Activated naive CD4-positive, alpha-beta T cell treated with anti-CD3 and anti-CD28 coated beads for 36 hours (primary cell): ENCODE data around the gene AANAT. TPM values are rescaled to one million over a fixed set of nuclear protein-coding genes. Genes with fewer than 3 reads are reported as not detected.

ENCODE experiments used
- CTCF ChIA-PET: fragments of 350-600 bp; sonication (Branson Sonifier 250); formaldehyde crosslinking; loops from one replicate; lab custom pipeline; 2021; ENCODE audit warnings: antibody characterized with exemption; lab: Charles Lee
- DNase-seq: peaks from one replicate; pipeline ENCODE4 v3.0.0-alpha.2; 2020
- H3K27ac Mint-ChIP-seq: one replicate; pipeline ENCODE4 v1.8.0; 2021; ENCODE audit warnings: mild to moderate bottlenecking, mixed read lengths
- H3K27me3 Mint-ChIP-seq: one replicate; pipeline ENCODE4 v1.8.0; 2021; ENCODE audit warnings: low read depth, mixed read lengths
- H3K36me3 Mint-ChIP-seq: one replicate; pipeline ENCODE4 v1.8.0; 2021; ENCODE audit warnings: low read depth, mixed read lengths
- H3K4me1 Mint-ChIP-seq: one replicate; pipeline ENCODE4 v1.8.0; 2021; ENCODE audit warnings: low read depth, mixed read lengths
- H3K4me3 Mint-ChIP-seq: one replicate; pipeline ENCODE4 v1.8.0; 2021; ENCODE audit warnings: mild to moderate bottlenecking, moderate library complexity, mixed read lengths
- H3K9me3 Mint-ChIP-seq: one replicate; pipeline ENCODE4 v1.8.0; 2021; ENCODE audit warnings: mixed read lengths
- intact Hi-C: fragments of 100-400 bp; cut with micrococcal nuclease; formaldehyde crosslinking; loops from one replicate; pipeline ENCODE4 v1.15.1; 2023
- total RNA-seq, 2 experiments: library from RNA; stranded (reverse); gene quantifications; one replicate each; pipeline ENCODE4 v1.2.3, GENCODE V29; 2021

Gene AANAT
- total RNA-seq, 2 experiments from 2014 or later = not detected

DNA sequence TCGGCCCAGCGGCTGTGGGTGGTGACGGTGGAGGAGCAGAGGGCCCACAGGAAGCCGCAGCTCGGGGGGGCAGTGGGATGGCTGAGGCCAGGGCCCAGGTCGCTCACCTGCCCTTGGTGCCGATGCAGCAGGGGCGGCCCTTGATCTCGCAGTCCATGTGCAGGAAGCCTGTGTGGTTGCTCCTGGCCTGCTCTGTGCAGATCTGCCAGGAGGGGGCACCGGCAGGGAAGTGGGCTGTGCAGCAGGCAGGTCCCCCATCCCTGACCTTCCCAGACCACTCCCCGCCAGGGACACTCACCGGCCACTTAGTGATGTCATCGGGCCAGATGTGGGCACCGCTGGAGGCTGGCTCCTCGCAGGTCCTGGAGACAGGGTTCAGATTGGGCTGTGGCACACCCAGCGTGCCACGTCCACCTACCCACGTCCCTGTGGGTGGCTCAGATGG is 6.2 kb downstream of the AANAT start:
- Mint-ChIP-seq H3K27ac (no peak overlapping the region), H3K4me3 (no peak overlapping the region), H3K27me3 (no peaks in the 10 kb centered on the region), H3K36me3 (peaks cover 4% of the 10 kb centered on the region), H3K4me1 (no peaks in the 10 kb centered on the region), H3K9me3 (no peaks in the 10 kb centered on the region)
- CTCF ChIA-PET = no interaction called here
- intact Hi-C loops = no loop called here
- peak; percentile 16 for DNase-seq

GRCh38 chr17:76474238-76474637 is 6.8 kb downstream of the AANAT start:
- no peak for DNase-seq
- Mint-ChIP-seq H3K4me1 (no peaks in the 10 kb centered on the region), H3K27ac (no peak overlapping the region), H3K4me3 (no peak overlapping the region), H3K27me3 (no peaks in the 10 kb centered on the region), H3K36me3 (peaks cover 4% of the 10 kb centered on the region), H3K9me3 (no peaks in the 10 kb centered on the region)
- intact Hi-C loops = no loop called here
- CTCF ChIA-PET = interaction anchor here (0.6 to 1.3 kb wide), 2 partner anchors 16 to 43 kb away, joined by 4 to 11 read pairs; no protein-coding TSS in a partner anchor

DNA sequence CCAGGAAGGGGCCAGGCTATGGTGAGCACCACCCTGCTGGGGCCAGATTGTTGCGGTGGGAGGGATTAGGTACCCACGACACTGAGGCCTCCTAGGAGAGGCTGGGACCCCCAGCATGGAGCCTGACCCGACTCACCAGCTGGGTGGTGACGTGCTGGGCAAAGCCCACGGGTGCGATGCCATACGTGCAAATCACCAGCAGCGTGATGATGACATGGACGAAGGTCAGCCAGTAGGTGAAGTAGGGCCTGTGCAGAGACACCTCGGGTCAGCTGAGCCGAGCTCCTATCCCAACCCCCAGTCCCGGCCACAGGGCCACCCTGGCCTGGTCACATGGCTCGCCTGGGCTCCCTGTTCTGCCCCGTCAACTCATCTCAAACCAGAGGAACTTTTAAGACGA is 7.5 kb downstream of the AANAT start:
- CTCF ChIA-PET = interaction anchor here (0.6 to 1.3 kb wide), 5 partner anchors 9 to 584 kb away, joined by 3 to 4 read pairs (median 3); no protein-coding TSS in a partner anchor
- DNase-seq = no peak
- Mint-ChIP-seq H3K36me3 (peaks cover 4% of the 10 kb centered on the region), H3K9me3 (no peaks in the 10 kb centered on the region), H3K27ac (no peak overlapping the region), H3K4me3 (no peak overlapping the region), H3K4me1 (no peaks in the 10 kb centered on the region), H3K27me3 (no peaks in the 10 kb centered on the region)
- intact Hi-C loops = no loop called here

- CTCF ChIA-PET = interaction anchor here (0.7 to 1.3 kb wide), 5 partner anchors 9 to 801 kb away, joined by 3 to 4 read pairs (median 3); no protein-coding TSS in a partner anchor
- no peaks in the 10 kb centered on the region for H3K9me3 Mint-ChIP-seq
- peaks cover 4% of the 10 kb centered on the region for H3K36me3 Mint-ChIP-seq
- H3K4me1 Mint-ChIP-seq = no peaks in the 10 kb centered on the region
- no peak for DNase-seq
- no peak overlapping the region for H3K27ac Mint-ChIP-seq
- H3K4me3 Mint-ChIP-seq = no peak overlapping the region
- no peaks in the 10 kb centered on the region for H3K27me3 Mint-ChIP-seq
- intact Hi-C loops = no loop called here
Observed at GRCh38 chr17:76475302-76475701, 7.9 kb downstream of the AANAT start.

GRCh38 chr17:76476736-76477135 is 9.3 kb downstream of the AANAT start:
- no peaks in the 10 kb centered on the region for H3K4me1 Mint-ChIP-seq
- CTCF ChIA-PET = interaction anchor here (0.8 to 1.8 kb wide), 3 partner anchors 10 to 26 kb away, joined by 3 to 7 read pairs (median 4); partner anchors contain the start of gene AANAT
- peaks cover 4% of the 10 kb centered on the region for H3K36me3 Mint-ChIP-seq
- no peak overlapping the region for H3K4me3 Mint-ChIP-seq
- no peak overlapping the region for H3K27ac Mint-ChIP-seq
- H3K27me3 Mint-ChIP-seq = no peaks in the 10 kb centered on the region
- H3K9me3 Mint-ChIP-seq = no peaks in the 10 kb centered on the region
- intact Hi-C loops = no loop called here
- DNase-seq = no peak

DNA sequence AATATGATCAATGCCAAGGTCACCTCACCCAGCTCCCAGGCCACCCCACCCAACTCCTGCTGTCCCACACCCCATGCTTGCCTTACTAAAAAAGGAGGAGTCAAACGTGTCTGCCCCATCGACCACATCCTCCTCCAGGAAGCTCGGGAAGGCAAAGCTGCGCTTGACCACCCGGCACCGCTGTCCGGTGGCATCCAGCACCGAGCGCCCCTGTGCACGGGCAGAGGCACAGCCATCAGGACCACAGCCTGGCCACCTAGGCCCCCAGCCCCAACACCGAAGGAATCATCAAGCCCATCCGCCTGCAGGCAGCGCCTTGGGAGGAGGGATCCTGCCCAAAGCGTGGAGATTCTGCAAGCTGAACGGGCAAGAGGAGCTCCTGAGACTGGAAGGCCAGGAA is 10.2 kb downstream of the AANAT start:
- no peaks in the 10 kb centered on the region for H3K4me1 Mint-ChIP-seq
- no peak for DNase-seq
- no peak overlapping the region for H3K27ac Mint-ChIP-seq
- CTCF ChIA-PET = interaction anchor here (0.6 to 1.8 kb wide), 5 partner anchors 11 to 28 kb away, joined by 3 to 7 read pairs (median 4); partner anchors contain the start of gene AANAT
- intact Hi-C loops = no loop called here
- H3K36me3 Mint-ChIP-seq = peaks cover 4% of the 10 kb centered on the region
- H3K4me3 Mint-ChIP-seq = no peak overlapping the region
- H3K27me3 Mint-ChIP-seq = no peaks in the 10 kb centered on the region
- H3K9me3 Mint-ChIP-seq = no peaks in the 10 kb centered on the region

- CTCF ChIA-PET = interaction anchor here (0.6 to 1.8 kb wide), 3 partner anchors 11 to 28 kb away, joined by 3 to 7 read pairs (median 4); partner anchors contain the start of gene AANAT
- Mint-ChIP-seq H3K27me3 (no peaks in the 10 kb centered on the region), H3K9me3 (no peaks in the 10 kb centered on the region), H3K36me3 (peaks cover 4% of the 10 kb centered on the region), H3K4me3 (no peak overlapping the region), H3K27ac (no peak overlapping the region), H3K4me1 (no peaks in the 10 kb centered on the region)
- no peak for DNase-seq
- intact Hi-C loops = no loop called here
Observed at GRCh38 chr17:76478097-76478496, 10.7 kb downstream of the AANAT start.

DNA sequence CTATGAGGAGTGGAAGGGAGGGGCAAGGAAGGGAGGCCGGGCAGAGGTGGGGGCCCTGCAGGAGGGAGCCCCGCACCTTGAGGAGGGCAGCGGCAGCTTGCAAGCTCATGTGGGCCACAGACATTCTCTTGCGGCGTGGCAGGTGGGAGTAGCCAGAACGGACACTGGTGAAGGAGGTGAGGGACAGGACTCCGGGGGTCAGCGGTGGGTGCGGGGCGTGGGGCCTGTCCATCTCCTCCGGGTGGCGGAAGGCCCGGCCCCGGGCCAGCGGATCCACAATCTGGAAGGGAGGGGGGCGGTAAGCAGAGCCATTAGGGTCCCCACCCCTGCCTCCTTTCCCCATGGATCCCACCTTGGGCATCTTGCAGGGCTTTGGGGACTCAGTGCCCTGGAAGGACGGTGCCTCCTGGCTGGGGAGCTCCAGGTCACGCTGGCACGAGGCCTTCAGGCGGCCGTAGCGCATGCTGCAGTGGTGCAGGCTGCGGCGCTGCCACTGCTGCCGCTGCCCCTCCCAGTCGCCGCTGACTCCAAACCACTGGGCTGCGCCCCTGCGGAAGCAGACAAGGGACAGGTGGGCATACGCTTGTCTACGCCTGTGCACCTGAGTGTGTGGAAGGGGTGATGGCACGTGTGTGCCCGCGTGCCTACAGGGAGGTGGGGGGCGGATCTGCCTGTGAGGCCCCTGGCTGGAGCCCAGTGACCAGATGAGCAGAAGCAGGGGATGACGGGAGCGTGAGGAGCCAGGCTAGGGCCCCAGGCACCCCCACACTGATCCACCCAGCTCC is 11.5 kb downstream of the AANAT start:
- Mint-ChIP-seq H3K27me3 (no peaks in the 10 kb centered on the region), H3K4me1 (no peaks in the 10 kb centered on the region), H3K9me3 (no peaks in the 10 kb centered on the region), H3K4me3 (no peak overlapping the region), H3K27ac (no peak overlapping the region), H3K36me3 (peaks cover 2% of the 10 kb centered on the region)
- intact Hi-C loops = no loop called here
- DNase-seq = no peak
- CTCF ChIA-PET = interaction anchor here (2.1 kb wide), 1 partner anchor 12 kb away, joined by 4 read pairs; the partner anchor contains the start of gene AANAT

DNA sequence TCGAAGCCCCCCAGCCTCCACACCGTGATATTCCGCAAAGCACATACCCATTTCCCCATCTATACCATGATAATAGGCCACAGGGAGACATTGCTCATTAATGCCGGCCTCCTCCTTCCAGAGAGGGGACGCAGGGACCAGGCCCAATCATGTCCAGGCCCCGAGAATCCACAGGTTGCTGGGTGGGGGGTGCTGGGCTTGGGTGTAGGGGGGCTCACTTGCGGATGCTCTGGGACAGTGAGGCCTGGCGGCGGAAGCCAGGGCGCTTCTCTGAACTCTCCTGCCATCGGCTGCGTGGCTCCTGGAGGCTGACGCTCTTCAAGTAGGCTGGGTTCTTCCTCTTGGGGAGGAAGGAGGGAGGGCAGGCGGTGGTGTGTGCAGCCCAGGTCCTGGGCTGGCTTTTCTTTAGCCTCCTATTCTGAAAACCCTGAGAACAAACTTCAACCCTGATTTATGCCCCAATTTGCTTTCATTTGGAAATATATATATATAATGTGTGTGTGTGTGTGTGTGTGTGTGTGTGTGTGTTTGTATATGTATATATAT is 12.2 kb downstream of the AANAT start:
- H3K27me3 Mint-ChIP-seq = no peaks in the 10 kb centered on the region
- H3K36me3 Mint-ChIP-seq = peaks cover 2% of the 10 kb centered on the region
- intact Hi-C loops = no loop called here
- CTCF ChIA-PET = interaction anchor here (2.1 kb wide), 1 partner anchor 13 kb away, joined by 4 read pairs; the partner anchor contains the start of gene AANAT
- no peak overlapping the region for H3K4me3 Mint-ChIP-seq
- DNase-seq = no peak
- H3K4me1 Mint-ChIP-seq = no peaks in the 10 kb centered on the region
- no peaks in the 10 kb centered on the region for H3K9me3 Mint-ChIP-seq
- H3K27ac Mint-ChIP-seq = no peak overlapping the region

GRCh38 chr17:76480632-76481031 is 13.2 kb downstream of the AANAT start:
- Mint-ChIP-seq H3K4me1 (no peaks in the 10 kb centered on the region), H3K36me3 (no peaks in the 10 kb centered on the region), H3K27ac (no peak overlapping the region), H3K4me3 (no peak overlapping the region), H3K27me3 (no peaks in the 10 kb centered on the region), H3K9me3 (no peaks in the 10 kb centered on the region)
- intact Hi-C loops = no loop called here
- no peak for DNase-seq
- CTCF ChIA-PET = interaction anchor here (0.6 to 2.1 kb wide), 2 partner anchors 14 to 232 kb away, joined by 3 to 4 read pairs; partner anchors contain the start of gene AANAT

GRCh38 chr17:76481071-76481655 is 13.8 kb downstream of the AANAT start:
- no peak overlapping the region for H3K27ac Mint-ChIP-seq

DNA sequence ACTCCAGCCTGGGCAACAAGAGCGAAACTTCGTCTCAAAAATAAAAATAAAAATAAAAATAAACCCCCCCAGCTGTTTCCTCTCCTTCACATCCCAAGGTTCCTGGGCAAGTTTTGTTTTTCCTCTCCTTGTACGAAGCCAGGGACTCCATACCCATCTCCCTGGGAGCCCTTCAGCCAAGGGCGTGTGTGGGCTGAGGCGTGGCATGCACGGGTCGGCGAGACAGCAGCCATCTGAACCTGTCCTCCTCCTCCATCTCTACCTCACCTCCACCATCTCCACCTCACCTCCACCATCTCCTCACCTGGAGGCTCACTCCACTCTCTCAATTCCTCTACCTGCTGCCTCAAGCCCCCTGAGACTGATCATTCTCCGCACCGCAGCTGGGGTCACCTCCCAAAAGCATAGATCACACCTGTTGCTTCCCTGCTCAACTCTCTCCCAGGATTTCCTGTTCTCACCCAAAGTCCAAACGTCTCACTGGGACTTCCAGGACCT is 16.9 kb downstream of the AANAT start:
- H3K4me1 Mint-ChIP-seq = no peaks in the 10 kb centered on the region
- H3K27me3 Mint-ChIP-seq = no peaks in the 10 kb centered on the region
- CTCF ChIA-PET = no interaction called here
- no peak for DNase-seq
- intact Hi-C loops = no loop called here
- H3K27ac Mint-ChIP-seq = no peak overlapping the region
- peaks cover 3% of the 10 kb centered on the region for H3K36me3 Mint-ChIP-seq
- no peaks in the 10 kb centered on the region for H3K9me3 Mint-ChIP-seq
- no peak overlapping the region for H3K4me3 Mint-ChIP-seq

More at GRCh38 chr17:76481071-76481655, 13.8 kb downstream of the AANAT start:
- DNase-seq = no peak
- Mint-ChIP-seq H3K9me3 (no peaks in the 10 kb centered on the region), H3K36me3 (no peaks in the 10 kb centered on the region), H3K27me3 (no peaks in the 10 kb centered on the region), H3K4me3 (no peak overlapping the region), H3K4me1 (no peaks in the 10 kb centered on the region)
- intact Hi-C loops = no loop called here
- CTCF ChIA-PET = interaction anchor here (2.1 kb wide), 1 partner anchor 14 kb away, joined by 4 read pairs; the partner anchor contains the start of gene AANAT
